Activated CD4-positive, alpha-beta T cell treated with anti-CD3 and anti-CD28 coated beads, Interleukin-2, amount 50 U/mL, for 1 hour (primary cell): ENCODE data around the gene AQR.
"Not testable (repeated sequence)": the region's sequence is repeated elsewhere in the genome, so short reads cannot be mapped to it uniquely, and the experiment has no call there.

ENCODE experiments used
- DNase-seq: peaks from one replicate; pipeline ENCODE4 v3.0.0-alpha.2; 2020

AQR gene

GRCh38 chr15:34810443-34811129 is 159.0 kb downstream of the AQR start:
- no peak for DNase-seq

- no peak for DNase-seq
Observed at GRCh38 chr15:34809186-34809585, 160.4 kb downstream of the AQR start.

- DNase-seq, result no peak
Observed at GRCh38 chr15:34808016-34808415, 161.5 kb downstream of the AQR start.

- DNase-seq, result not testable (repeated sequence)
Observed at GRCh38 chr15:34807241-34807640, 162.3 kb downstream of the AQR start.

GRCh38 chr15:34804776-34805175 is 164.8 kb downstream of the AQR start:
- DNase-seq, result no peak

- no peak for DNase-seq
Observed at GRCh38 chr15:34804113-34804512, 165.4 kb downstream of the AQR start.

- no peak for DNase-seq
Observed at GRCh38 chr15:34802803-34803750, 166.5 kb downstream of the AQR start.

GRCh38 chr15:34802371-34802770 is 167.2 kb downstream of the AQR start:
- DNase-seq, result no peak
